ENCODE results near the gene ETV4. TPM values are rescaled to one million over a fixed set of nuclear protein-coding genes. Genes with fewer than 3 reads are reported as not detected.

Gene ETV4
- total and polyA plus RNA-seq, 2 donors (not counting 1 experiment from before 2014, with no cell fraction given), result not detected

DNA sequence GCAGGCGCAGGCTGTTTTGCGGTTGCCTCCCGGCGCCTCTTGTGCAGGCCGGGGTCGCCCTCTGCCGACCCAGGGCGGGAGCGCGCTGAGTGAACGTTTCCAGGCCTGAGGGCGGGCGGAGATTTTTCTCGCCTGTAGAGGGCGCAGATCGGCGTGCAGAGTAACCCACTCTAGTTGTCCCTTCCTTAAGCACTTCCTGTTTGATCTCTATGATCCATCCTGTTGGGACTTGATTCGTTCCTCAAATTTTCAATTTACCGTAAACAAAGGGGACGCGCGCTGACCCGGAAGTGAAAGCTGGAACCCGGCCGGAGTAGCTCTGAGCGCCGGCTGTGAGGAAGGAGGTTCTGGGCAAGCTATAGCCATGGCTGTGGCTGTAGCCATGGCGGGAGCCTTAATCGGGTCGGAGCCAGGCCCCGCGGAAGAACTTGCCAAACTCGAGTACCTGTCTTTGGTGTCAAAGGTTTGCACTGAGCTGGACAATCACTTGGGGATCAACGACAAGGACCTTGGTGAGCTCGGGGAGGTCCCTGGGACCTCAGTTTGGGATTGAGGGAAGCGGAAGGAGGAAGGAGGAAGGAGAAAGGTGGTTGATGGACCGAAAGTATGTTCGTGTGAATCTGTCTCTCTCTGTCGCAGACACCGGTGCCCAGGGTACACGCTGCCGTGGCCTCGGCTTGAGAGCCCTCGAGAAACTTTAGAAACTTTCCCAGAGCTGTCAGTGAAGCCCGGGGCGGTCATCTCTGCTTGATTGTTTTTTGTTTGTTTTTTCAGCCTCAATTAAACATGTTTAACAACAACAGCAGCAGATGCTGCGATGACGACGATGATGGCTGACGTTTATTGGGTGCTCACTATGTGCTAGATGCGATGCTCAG is 62.2 kb downstream of the ETV4 start, which contains the start of gene DHX8:
DHX8 (plus strand) TSS at position 302 of the 878 bp plus-strand sequence; CDS start at position 365, 63 bp downstream.
- peaks cover 21% of the 10 kb centered on the region for H4K20me1 ChIP-seq (ENCODE audit: control insufficient read depth, insufficient read depth, low read length, poor library complexity, severe bottlenecking)
- DNase-seq, result peak; percentile 99
- Mint-ChIP-seq H3K27me3 (no peaks in the 10 kb centered on the region), H3K27ac (peak within 1 kb of the TSS; percentile 98), H3K4me1 (peaks cover 29% of the 10 kb centered on the region), H3K9me3 (ENCODE audit: insufficient read depth) (no peaks in the 10 kb centered on the region), H3K4me3 (peak within 1 kb of the TSS; percentile 100)
- peak within 1 kb of the TSS; percentile 95 for H3K9ac ChIP-seq (ENCODE audit: low read length)
- peak within 1 kb of the TSS; percentile 98 for H2AFZ ChIP-seq (ENCODE audit: insufficient read depth, low read depth, low read length, poor library complexity, severe bottlenecking)
- intact Hi-C loops (cut with micrococcal nuclease), result loop anchor here (1.0 to 10.0 kb wide), 9 partner anchors 86 to 739 kb away; partner anchors contain the start of genes ARL4D, BECN1, BRCA1 and EZH1
- H3K27me3 ChIP-seq (replicated peaks in 1 of 4; ENCODE audit: control extremely low read depth in 1 of 4, control insufficient read depth in 3 of 4, insufficient read depth in 4 of 4, low read length in 3 of 4), result no peaks in the 10 kb centered on the region
- TF ChIP-seq, protein P1, sequence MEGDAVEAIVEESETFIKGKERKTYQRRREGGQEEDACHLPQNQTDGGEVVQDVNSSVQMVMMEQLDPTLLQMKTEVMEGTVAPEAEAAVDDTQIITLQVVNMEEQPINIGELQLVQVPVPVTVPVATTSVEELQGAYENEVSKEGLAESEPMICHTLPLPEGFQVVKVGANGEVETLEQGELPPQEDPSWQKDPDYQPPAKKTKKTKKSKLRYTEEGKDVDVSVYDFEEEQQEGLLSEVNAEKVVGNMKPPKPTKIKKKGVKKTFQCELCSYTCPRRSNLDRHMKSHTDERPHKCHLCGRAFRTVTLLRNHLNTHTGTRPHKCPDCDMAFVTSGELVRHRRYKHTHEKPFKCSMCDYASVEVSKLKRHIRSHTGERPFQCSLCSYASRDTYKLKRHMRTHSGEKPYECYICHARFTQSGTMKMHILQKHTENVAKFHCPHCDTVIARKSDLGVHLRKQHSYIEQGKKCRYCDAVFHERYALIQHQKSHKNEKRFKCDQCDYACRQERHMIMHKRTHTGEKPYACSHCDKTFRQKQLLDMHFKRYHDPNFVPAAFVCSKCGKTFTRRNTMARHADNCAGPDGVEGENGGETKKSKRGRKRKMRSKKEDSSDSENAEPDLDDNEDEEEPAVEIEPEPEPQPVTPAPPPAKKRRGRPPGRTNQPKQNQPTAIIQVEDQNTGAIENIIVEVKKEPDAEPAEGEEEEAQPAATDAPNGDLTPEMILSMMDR (IDR thresholded peaks at IDR 0.05), result peak; percentile 100
- no peak for TF ChIP-seq EZH2 (IDR thresholded peaks at IDR 0.05; ENCODE audit: borderline replicate concordance, insufficient read depth, low read depth, low read length, poor library complexity, severe bottlenecking)
- H3K79me2 ChIP-seq (ENCODE audit: control insufficient read depth, insufficient read depth, low read length), result peaks cover 48% of the 10 kb centered on the region
- H3K9me3 ChIP-seq (ENCODE audit: control extremely low read depth in 1 of 3, control insufficient read depth in 2 of 3, insufficient read depth in 1 of 3, low read length in 2 of 3), result no peaks in the 10 kb centered on the region
- H3K4me2 ChIP-seq (replicated peaks; ENCODE audit: low read depth, low read length, poor library complexity, severe bottlenecking), result peak within 1 kb of the TSS; percentile 78
- ATAC-seq (ENCODE audit: low read depth), result peak; percentile 98
- H3K36me3 ChIP-seq (replicated peaks in 1 of 2; ENCODE audit: control extremely low read depth in 1 of 2, control insufficient read depth in 1 of 2, extremely low read depth in 1 of 2, insufficient read depth in 2 of 2, low read length in 1 of 2), result no peaks in the 10 kb centered on the region
- H3K4me1 ChIP-seq (ENCODE audit: control insufficient read depth in 2 of 2, insufficient read depth in 2 of 2, low read length in 2 of 2), result peaks cover 17 to 23% of the 10 kb centered on the region in 2 donors
- ChIA-PET POLR2A (interaction anchor here (0.6 to 3.1 kb wide), 17 partner anchors 27 to 870 kb away, joined by 3 to 33 read pairs (median 5); partner anchors contain the start of genes ARL4D, IFI35, RND2 and RPL27), CTCF (interaction anchor here (0.6 to 6.7 kb wide), 29 partner anchors 9 to 906 kb away, joined by 3 to 218 read pairs (median 4); partner anchors contain the start of genes ARL4D, NBR1, PSMC3IP and RND2)
- WGBS (ENCODE audit: insufficient coverage), result under 1% methylated on average over 44 of the region's 51 CpGs
- peak within 1 kb of the TSS; percentile 82 to 86 for H3K27ac ChIP-seq (ENCODE audit: low read length in 2 of 2)
- peak within 1 kb of the TSS; percentile 84 to 99 (median 98) for H3K4me3 ChIP-seq (ENCODE audit: control extremely low read depth in 1 of 5, extremely low read depth in 1 of 5, insufficient read depth in 1 of 5, low read depth in 2 of 5, low read length in 4 of 5)
